ENCODE measurements around the gene SLC6A20.

- TF ChIP-seq SP1 (IDR thresholded peaks at IDR 0.05) (no peak), SUZ12 (IDR thresholded peaks at IDR 0.05) (no peak), FOXM1 (IDR thresholded peaks at IDR 0.05; ENCODE audit: borderline replicate concordance) (no peak), ARNT (IDR thresholded peaks at IDR 0.05) (no peak), TARDBP (IDR thresholded peaks at IDR 0.05) (no peak), NFRKB (IDR thresholded peaks at IDR 0.05) (no peak), ZNF384 (IDR thresholded peaks at IDR 0.05) (no peak), PKNOX1 (IDR thresholded peaks at IDR 0.05) (no peak), BHLHE40 (IDR thresholded peaks at IDR 0.05; ENCODE audit: borderline replicate concordance) (no peak), FOXA1 (IDR thresholded peaks at IDR 0.05) (no peak)
Observed at GRCh38 chr3:45716790-45717336, 79.5 kb downstream of the SLC6A20 start.
